Measurements from ENCODE around the gene POLR1G.

Gene POLR1G

GRCh38 chr19:45417151-45417550 lies 10.7 kb downstream of the POLR1G start:
- no peak for TF ChIP-seq CTCF (conservative IDR thresholded peaks at IDR 0.05)
- TF ChIP-seq ZFX (IDR thresholded peaks at IDR 0.05): no peak
- no peak overlapping the region for H3K27ac ChIP-seq

- H3K27ac ChIP-seq: no peak overlapping the region
- no peak for TF ChIP-seq ZFX (IDR thresholded peaks at IDR 0.05)
- no peak for TF ChIP-seq CTCF (conservative IDR thresholded peaks at IDR 0.05)
Measured at GRCh38 chr19:45418802-45419201, 12.4 kb downstream of the POLR1G start.

GRCh38 chr19:45419396-45419795 lies 13.0 kb downstream of the POLR1G start:
- TF ChIP-seq ZFX (IDR thresholded peaks at IDR 0.05): no peak
- no peak for TF ChIP-seq CTCF (conservative IDR thresholded peaks at IDR 0.05)
- H3K27ac ChIP-seq: no peak overlapping the region

DNA sequence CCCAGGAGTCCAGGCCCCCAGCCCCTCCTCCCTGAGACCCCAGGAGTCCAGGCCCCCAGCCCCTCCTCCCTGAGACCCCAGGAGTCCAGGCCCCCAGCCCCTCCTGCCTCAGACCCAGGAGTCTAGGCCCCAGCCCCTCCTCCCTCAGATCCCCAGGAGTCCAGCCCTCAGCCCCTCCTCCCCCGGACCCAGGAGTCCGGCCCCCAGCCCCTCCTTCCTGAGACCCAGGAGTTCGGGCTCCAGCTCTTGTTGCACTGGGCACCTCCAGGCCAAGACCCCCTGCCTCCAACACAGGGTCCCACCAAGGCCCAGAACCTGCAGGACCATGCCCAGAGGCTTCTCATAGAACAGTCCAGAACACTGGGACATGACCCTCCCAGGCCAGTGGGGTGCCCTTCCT lies 13.5 kb downstream of the POLR1G start:
- no peak overlapping the region for H3K27ac ChIP-seq
- TF ChIP-seq ZFX (IDR thresholded peaks at IDR 0.05): no peak

DNA sequence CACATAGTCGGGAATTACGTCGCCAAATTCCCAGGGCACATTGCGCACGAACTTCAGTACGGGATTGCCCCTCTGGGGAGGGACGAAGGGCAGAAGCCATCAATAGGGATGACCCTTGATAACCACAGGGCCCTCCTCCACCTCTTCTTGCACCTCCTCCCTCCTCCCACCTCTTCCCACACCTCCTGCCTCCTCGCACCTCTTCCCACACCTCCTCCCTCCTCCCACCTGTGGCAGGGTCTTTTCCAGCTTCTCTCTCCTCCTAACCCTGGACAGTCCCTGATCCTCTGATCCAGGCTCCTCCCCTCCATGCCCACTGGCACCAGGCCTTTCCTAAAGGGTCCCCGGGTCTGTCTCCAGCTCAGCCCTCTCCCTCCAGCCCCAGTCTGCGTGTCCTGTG lies 13.9 kb downstream of the POLR1G start:
- no peak for TF ChIP-seq CTCF (conservative IDR thresholded peaks at IDR 0.05)
- TF ChIP-seq ZFX (IDR thresholded peaks at IDR 0.05): no peak
- no peak overlapping the region for H3K27ac ChIP-seq

GRCh38 chr19:45420871-45421270 lies 14.4 kb downstream of the POLR1G start:
- TF ChIP-seq CTCF (conservative IDR thresholded peaks at IDR 0.05): no peak
- TF ChIP-seq ZFX (IDR thresholded peaks at IDR 0.05): no peak
- H3K27ac ChIP-seq: no peak overlapping the region

DNA sequence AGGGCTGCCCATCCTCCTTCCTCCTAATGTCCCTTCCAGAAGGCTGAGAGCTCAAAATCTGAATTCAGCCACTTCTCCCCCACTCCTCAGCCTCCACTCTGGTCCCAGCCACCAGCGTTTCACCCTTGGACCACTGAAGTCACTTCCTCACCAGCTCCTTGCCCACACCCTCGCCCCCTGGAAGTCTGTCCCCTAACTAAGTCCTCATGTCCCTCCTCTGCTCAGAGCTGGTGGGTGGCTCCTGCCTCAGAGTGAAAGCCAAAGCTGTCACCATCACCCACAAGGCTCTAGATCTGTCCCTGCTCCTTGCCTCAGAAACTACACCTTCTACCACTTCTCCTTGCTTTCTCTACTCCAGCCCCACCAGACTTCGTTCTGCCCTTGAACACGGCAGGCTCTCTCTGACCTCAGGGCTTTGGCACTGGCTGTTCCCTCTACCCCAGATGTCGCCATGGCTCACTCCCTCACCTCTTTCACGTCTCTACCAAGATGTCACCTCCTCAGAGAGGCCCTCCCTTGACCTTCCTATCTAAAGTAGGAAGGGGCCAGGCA lies 15.6 kb downstream of the POLR1G start:
- no peak overlapping the region for H3K27ac ChIP-seq
- no peak for TF ChIP-seq CTCF (conservative IDR thresholded peaks at IDR 0.05)
- no peak for TF ChIP-seq ZFX (IDR thresholded peaks at IDR 0.05)

DNA sequence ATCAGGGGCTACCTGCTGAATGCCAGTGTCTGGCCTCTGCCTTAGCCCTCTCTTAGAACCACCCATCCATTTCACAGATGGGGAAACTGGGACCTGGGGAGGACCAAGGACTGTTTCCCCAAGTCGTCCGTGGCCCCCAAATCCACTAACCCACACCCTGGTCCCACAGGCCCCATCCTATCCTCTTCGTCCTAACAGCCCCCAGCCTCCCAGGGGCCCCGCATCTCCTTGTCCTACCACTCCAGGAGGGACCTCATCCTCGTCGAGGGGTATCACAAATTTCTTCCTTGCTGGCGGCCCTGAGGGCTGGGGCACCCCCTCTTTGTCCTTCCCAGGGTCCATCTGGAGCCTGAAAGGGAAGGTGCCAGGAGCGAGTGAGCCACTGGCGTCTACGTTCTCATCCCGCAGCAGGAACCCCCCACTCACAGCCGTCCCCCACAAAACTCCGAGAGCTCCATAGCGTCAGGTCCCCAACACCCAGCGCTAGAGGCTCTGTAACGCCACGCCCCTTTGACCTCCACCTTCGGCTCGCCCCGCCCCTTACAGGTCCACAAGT lies 16.7 kb downstream of the POLR1G start:
- no peak for TF ChIP-seq ZFX (IDR thresholded peaks at IDR 0.05)
- no peak for TF ChIP-seq CTCF (conservative IDR thresholded peaks at IDR 0.05)
- peak overlapping the region; percentile 90 for H3K27ac ChIP-seq

All from C4-2B (cell line).